Spleen (tissue), 7 donors: ENCODE results near the gene KIAA0753.

Source experiments
- CTCF ChIP-seq, 11 experiments: fragments of 200-600 bp in 7 of 11; fragments of 450-650 bp in 4 of 11; sonication (generic) in 4 of 11; IDR thresholded peaks in 8 of 11; conservative IDR thresholded peaks in 3 of 11; 1 replicate in 7 of 11; 2 replicates in 4 of 11; pipeline versions ENCODE4 v1.4.0 to v1.8.0; 2016 to 2021; ENCODE audit warnings: antibody characterized with exemption in 11 of 11, inconsistent platforms in 4 of 11, mild to moderate bottlenecking in 1 of 11
- POLR2A ChIP-seq, 3 donors: fragments of 450-650 bp; IDR thresholded peaks; one replicate each; pipeline ENCODE4 v1.5.1; 2017; ENCODE audit warnings: antibody characterized with exemption in 3 of 3, mild to moderate bottlenecking in 1 of 3
- donor health status: DM: no; HTN: no; CAD: no; lungs with moderate emphysema.
- donor health status: DM: no; HTN: no; CAD: no.
- donor health status: DM: no; HTN: no; CAD: no.

DNA sequence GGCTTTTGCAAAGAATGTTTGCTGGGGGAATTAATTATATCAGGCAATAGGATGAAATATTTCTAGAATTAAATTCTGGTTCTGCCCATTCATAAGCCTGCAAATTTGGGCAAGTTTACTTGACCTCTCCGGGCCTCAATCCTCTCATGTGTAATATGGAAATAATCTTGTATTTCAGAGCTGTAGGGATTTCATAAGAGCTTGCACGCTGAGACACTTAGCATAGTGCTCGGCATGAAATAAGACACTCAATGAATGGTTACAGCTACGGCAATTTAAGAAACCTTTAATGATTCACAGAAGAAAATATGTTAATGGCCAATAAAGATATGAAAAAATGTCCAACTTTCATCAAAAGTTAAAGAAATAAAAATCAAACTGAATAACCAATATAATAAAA, 43.6 kb downstream of the KIAA0753 start:
- TF ChIP-seq CTCF (IDR thresholded peaks at IDR 0.05 in 8 of 11, conservative IDR thresholded peaks at IDR 0.05 in 3 of 11) (no peak), POLR2A (IDR thresholded peaks at IDR 0.05) (no peak)
